Kidney (tissue), 14 donors: ENCODE results near the gene MYL12A. TPM values are rescaled to one million over a fixed set of nuclear protein-coding genes. Genes with fewer than 3 reads are reported as not detected.

Experiments
- DNase-seq, 5 donors: peaks; one replicate each; pipeline ENCODE4 v3.0.0-alpha.2; 2013 to 2020
- FAIRE-seq: peaks from 2 replicates; lab custom pipeline; 2012; peaks lifted over from hg19 to GRCh38; lab: Jason Lieb, UNC
- H3K27ac ChIP-seq, 2 donors: one replicate each; pipeline ENCODE4 v1.7.0; 2013; ENCODE audit warnings: low read depth in 2 of 2, low read length in 2 of 2, inconsistent platforms in 1 of 2
- H3K27me3 ChIP-seq: one replicate; pipeline ENCODE4 v1.7.1; 2013; ENCODE audit warnings: low read length, inconsistent platforms; ENCODE audit not compliant: control insufficient read depth, insufficient read depth
- H3K36me3 ChIP-seq, 3 donors: one replicate each; pipeline versions ENCODE4 v1.7.0 to v1.7.1; 2013; ENCODE audit warnings: low read length in 3 of 3, control low read depth in 1 of 3, inconsistent platforms in 1 of 3; ENCODE audit not compliant: insufficient read depth in 3 of 3, control insufficient read depth in 2 of 3
- H3K4me1 ChIP-seq, 3 donors: one replicate each; pipeline versions ENCODE4 v1.7.0 to v1.7.1; 2013; ENCODE audit warnings: low read length in 3 of 3, inconsistent platforms in 1 of 3, low read depth in 1 of 3; ENCODE audit not compliant: control insufficient read depth in 2 of 3, insufficient read depth in 2 of 3
- H3K4me3 ChIP-seq, 3 donors: one replicate each; pipeline versions ENCODE4 v1.7.0 to v1.8.1; 2013; ENCODE audit warnings: low read length in 3 of 3, control low read depth in 1 of 3, inconsistent platforms in 1 of 3
- H3K9ac ChIP-seq, 3 donors: one replicate each; pipeline versions ENCODE4 v1.7.0 to v1.7.1; 2013; ENCODE audit warnings: low read length in 3 of 3, control low read depth in 1 of 3, inconsistent platforms in 1 of 3
- H3K9me3 ChIP-seq, 3 donors: one replicate each; pipeline versions ENCODE4 v1.7.0 to v1.7.1; 2013; ENCODE audit warnings: low read length in 3 of 3, control low read depth in 1 of 3, inconsistent platforms in 1 of 3; ENCODE audit not compliant: control insufficient read depth in 2 of 3, insufficient read depth in 1 of 3
- CTCF ChIP-seq: IDR thresholded peaks from 3 replicates; pipeline ENCODE4 v1.5.1; 2012; ENCODE audit warnings: mild to moderate bottlenecking, moderate library complexity, borderline replicate concordance; ENCODE audit not compliant: insufficient read depth; ENCODE audit errors: extremely low read depth
- intact Hi-C: fragments of 100-400 bp; cut with DNase I; formaldehyde crosslinking; loops from one replicate; pipeline ENCODE4 v1.11.1; 2022
- polyA plus RNA-seq: library from polyadenylated mRNA; stranded (reverse); fragments of 350-450 nt; fragmentation: Illumina TruSeq; extraction: RNeasy Lipid Tissue Mini Kit (QIAGEN cat#74804); gene quantifications from one replicate; pipeline ENCODE4 v1.2.3, GENCODE V29; 2014; ENCODE audit warnings: low read depth, low replicate concordance; ENCODE audit not compliant: insufficient read depth
- total RNA-seq: library from RNA; stranded (reverse); fragmentation: NEBNext Ultra II Directional; extraction: Animal tissue kit (Norgen Biotek cat#: 25700); gene quantifications from one replicate; pipeline ENCODE4 v1.2.1, GENCODE V29; 2021
- donor health status: control.
- donor health status: control.
- donor health status: control.
- donor health status: control.
- donor health status: control.
- donor health status: DM: yes; HTN: yes; CAD: no.
- donor health status: Normal renal cell carcinoma (clear cell type).

The MYL12A gene
- total and polyA plus RNA-seq, 2 donors from 2014 or later = 442 to 450 TPM

- Histone ChIP-seq H3K36me3 (peaks cover 0 to 10% (median 10%) of the 10 kb centered on the region in 3 donors), H3K4me1 (no peaks in the 10 kb centered on the region), H3K9me3 (no peaks in the 10 kb centered on the region), H3K27me3 (no peaks in the 10 kb centered on the region), H3K4me3 (no peak overlapping the region), H3K27ac (no peak overlapping the region), H3K9ac (no peak overlapping the region)
- intact Hi-C loops = loop anchor here (5.0 kb wide), 1 partner anchor 386 kb away; no protein-coding TSS in a partner anchor
- peak; percentile 63 for TF ChIP-seq CTCF
- FAIRE-seq (peak; percentile 91), DNase-seq (peak in 2 of 5 donors; percentile 90)
Observed at GRCh38 chr18:3281456-3282400, 34.1 kb downstream of the MYL12A start.

GRCh38 chr18:3283253-3283863 lies 35.8 kb downstream of the MYL12A start:
- Histone ChIP-seq H3K27ac (no peak overlapping the region), H3K9ac (no peak overlapping the region), H3K27me3 (no peaks in the 10 kb centered on the region), H3K4me3 (no peak overlapping the region), H3K36me3 (peaks cover 0 to 2% (median 0%) of the 10 kb centered on the region in 3 donors), H3K4me1 (no peaks in the 10 kb centered on the region), H3K9me3 (no peaks in the 10 kb centered on the region)
- intact Hi-C loops = loop anchor here (5.0 kb wide), 1 partner anchor 384 kb away; no protein-coding TSS in a partner anchor
- no peak for DNase-seq
- no peak for TF ChIP-seq CTCF
- no peak for FAIRE-seq

- no peaks in the 10 kb centered on the region for H3K4me1 ChIP-seq
- no peaks in the 10 kb centered on the region for H3K36me3 ChIP-seq
- no peak overlapping the region for H3K9ac ChIP-seq
- intact Hi-C loops = loop anchor here (5.0 kb wide), 1 partner anchor 383 kb away; no protein-coding TSS in a partner anchor
- no peak for TF ChIP-seq CTCF
- DNase-seq (peak in 3 of 5 donors; percentile 14 to 54 (median 33)), FAIRE-seq (no peak)
- H3K4me3 ChIP-seq = no peak overlapping the region
- H3K9me3 ChIP-seq = no peaks in the 10 kb centered on the region
- no peak overlapping the region for H3K27ac ChIP-seq
- no peaks in the 10 kb centered on the region for H3K27me3 ChIP-seq
Observed at GRCh38 chr18:3283908-3284307, 36.3 kb downstream of the MYL12A start.
